HG03439 (cell line): ENCODE data around the gene ITGAD.
"Not testable (repeated sequence)": the region's sequence is repeated elsewhere in the genome, so short reads cannot be mapped to it uniquely, and the experiment has no call there.

Experiments used
- ATAC-seq: cut with Tn5 transposase; IDR thresholded peaks from one replicate; pipeline ENCODE4 v1.9.1; 2021; ENCODE audit warnings: mild to moderate bottlenecking, moderate library complexity; ENCODE audit not compliant: unreplicated experiment

ITGAD gene

GRCh38 chr16:31403590-31404352 lies 10.6 kb downstream of the ITGAD start:
- no peak for ATAC-seq

GRCh38 chr16:31404353-31405064 lies 11.4 kb downstream of the ITGAD start:
- ATAC-seq, result no peak

- no peak for ATAC-seq
Observed at GRCh38 chr16:31407406-31407805, 14.3 kb downstream of the ITGAD start.

- no peak for ATAC-seq
Observed at GRCh38 chr16:31409433-31409832, 16.3 kb downstream of the ITGAD start.

GRCh38 chr16:31410082-31410481 lies 16.9 kb downstream of the ITGAD start:
- ATAC-seq, result no peak

- no peak for ATAC-seq
Observed at GRCh38 chr16:31411024-31411844, 18.1 kb downstream of the ITGAD start.

- no peak for ATAC-seq
Observed at GRCh38 chr16:31412750-31413149, 19.6 kb downstream of the ITGAD start.

GRCh38 chr16:31413381-31413780 lies 20.2 kb downstream of the ITGAD start:
- no peak for ATAC-seq

GRCh38 chr16:31413943-31414342 lies 20.8 kb downstream of the ITGAD start:
- no peak for ATAC-seq

GRCh38 chr16:31414706-31415105 lies 21.6 kb downstream of the ITGAD start:
- ATAC-seq, result no peak

GRCh38 chr16:31416371-31416770 lies 23.2 kb downstream of the ITGAD start:
- ATAC-seq, result no peak

GRCh38 chr16:31417036-31417435 lies 23.9 kb downstream of the ITGAD start:
- ATAC-seq, result not testable (repeated sequence)

GRCh38 chr16:31417916-31418315 lies 24.8 kb downstream of the ITGAD start:
- no peak for ATAC-seq

GRCh38 chr16:31420037-31420436 lies 26.9 kb downstream of the ITGAD start:
- ATAC-seq, result no peak

- ATAC-seq, result no peak
Observed at GRCh38 chr16:31421587-31421986, 28.5 kb downstream of the ITGAD start.

- no peak for ATAC-seq
Observed at GRCh38 chr16:31423241-31423640, 30.1 kb downstream of the ITGAD start.

GRCh38 chr16:31423801-31424200 lies 30.7 kb downstream of the ITGAD start:
- ATAC-seq, result no peak

- ATAC-seq, result no peak
Observed at GRCh38 chr16:31427441-31428278, 34.5 kb downstream of the ITGAD start.

- no peak for ATAC-seq
Observed at GRCh38 chr16:31428279-31428597, 35.1 kb downstream of the ITGAD start, which contains the start of gene COX6A2. TSS of gene COX6A2 (minus strand) at chr16:31428360. CDS start at chr16:31428325, 35 bp downstream.

GRCh38 chr16:31428638-31429247 lies 35.6 kb downstream of the ITGAD start:
- no peak for ATAC-seq
